Fibroblast of gingiva (primary cell): ENCODE results near the gene EFCC1.

Experiments used
- DNase-seq: peaks from one replicate; pipeline ENCODE4 v3.0.0-alpha.2; 2011; ENCODE audit warnings: low read depth

Gene EFCC1

DNA sequence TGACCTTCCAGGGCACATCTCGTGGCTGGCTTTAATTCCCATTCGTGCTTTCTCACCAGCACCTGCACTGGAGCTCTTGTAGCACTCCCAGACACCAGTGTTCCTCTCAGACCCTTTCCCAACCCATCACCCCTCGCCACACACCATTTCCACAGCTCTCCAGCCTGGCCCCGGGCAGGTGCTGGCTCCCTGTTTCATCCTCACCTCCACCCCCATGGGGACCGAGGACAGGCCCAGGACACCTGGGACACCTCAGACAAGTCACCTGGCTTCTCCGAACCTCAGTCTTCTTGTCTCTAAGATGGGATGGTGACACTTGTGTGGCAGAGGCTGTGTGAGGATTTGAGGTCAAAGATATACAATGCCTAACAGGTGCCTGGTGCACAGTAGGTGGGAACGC lies 32.0 kb downstream of the EFCC1 start:
- no peak for DNase-seq

DNA sequence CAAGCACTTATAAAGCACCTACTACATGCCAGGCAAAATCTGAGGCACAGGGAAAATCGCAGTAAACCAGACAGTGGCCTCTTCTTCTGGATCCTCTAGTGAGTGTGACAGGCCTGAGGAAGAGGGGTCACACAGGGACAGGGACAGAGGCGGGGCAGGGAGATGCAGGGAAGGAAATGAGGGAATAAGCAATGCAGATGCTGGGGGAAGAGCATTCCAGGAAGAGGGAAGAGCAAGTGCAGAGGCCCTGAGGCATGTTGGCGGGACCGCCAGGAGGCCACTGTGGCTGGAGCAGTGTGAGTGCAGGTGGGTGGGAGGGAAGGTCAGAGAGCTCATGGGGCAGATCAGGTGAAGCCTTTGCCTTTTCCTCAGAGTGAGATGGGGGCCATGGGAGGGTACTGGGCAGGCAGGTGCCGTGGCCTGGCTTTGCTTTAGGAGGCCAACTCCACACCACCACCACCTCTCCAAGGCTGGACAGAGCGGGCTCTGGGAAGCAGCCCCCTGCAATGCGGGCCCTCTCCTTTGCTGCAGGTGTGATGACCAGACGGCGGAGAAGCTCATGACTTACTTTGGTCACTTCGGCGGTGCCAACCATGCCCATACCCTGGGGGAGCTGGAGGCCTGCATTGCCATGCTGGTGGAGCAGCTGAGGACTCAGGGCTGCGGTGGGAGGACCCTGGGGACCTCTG lies 32.7 kb downstream of the EFCC1 start:
- DNase-seq = no peak

DNA sequence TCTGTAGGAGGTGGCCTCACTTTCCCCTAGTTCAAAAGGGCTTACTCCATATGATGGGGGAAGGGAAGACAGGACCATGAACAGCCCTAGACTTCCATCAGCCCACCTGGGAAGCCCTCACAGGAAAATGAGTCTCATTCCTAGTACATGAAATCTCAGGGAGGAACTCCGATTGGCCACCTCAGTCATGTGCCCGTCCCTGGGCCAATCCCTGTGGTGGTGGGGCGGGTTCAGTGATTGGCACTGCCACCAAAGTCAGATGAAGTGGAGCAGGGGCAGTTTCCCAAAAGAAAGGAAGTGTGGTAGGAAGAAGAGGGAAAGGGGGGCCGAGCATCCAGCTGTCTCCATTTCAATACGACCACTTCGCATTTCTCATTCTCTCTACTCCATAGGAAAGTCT lies 33.5 kb downstream of the EFCC1 start:
- DNase-seq = no peak

DNA sequence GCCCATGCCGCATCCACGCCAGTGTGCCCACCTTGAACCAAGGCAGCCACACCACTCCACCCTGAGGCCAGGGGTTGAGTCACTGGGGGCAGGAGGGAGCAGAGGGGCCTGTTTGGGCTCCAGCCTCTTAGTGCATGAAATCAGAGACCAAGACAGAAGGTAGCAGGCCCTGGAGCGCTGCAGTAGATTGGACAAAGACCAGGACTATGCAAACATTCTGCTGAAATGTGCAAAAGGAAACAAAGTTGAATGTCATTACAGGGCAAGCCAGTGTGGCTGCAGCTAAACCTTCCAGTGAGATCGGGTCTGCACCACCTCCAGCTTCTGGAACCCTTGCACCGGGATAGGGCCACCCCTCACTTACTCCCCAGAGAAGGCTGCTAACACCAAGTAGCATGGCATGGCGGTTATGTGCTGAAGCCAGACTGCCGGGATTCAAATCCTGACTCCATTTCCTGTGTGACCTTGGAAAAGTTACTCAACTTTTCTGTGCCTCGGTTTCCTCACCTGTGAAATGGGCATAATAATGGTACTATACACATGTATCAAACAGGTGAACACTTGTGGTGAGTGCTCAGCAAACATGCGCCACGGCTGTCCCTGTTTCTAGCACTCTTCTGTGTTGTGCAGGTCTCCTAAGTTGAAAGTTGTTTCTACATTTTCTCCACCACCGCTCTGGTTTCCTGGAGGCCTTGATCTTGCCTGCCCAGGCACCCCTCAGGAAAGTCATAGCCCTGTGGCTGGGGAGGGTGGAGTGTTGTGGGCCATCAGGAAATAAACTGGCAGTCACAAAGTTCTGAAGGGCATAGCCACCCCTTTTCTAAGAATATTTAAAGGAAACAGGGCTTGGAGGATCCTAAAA lies 34.5 kb downstream of the EFCC1 start:
- no peak for DNase-seq

DNA sequence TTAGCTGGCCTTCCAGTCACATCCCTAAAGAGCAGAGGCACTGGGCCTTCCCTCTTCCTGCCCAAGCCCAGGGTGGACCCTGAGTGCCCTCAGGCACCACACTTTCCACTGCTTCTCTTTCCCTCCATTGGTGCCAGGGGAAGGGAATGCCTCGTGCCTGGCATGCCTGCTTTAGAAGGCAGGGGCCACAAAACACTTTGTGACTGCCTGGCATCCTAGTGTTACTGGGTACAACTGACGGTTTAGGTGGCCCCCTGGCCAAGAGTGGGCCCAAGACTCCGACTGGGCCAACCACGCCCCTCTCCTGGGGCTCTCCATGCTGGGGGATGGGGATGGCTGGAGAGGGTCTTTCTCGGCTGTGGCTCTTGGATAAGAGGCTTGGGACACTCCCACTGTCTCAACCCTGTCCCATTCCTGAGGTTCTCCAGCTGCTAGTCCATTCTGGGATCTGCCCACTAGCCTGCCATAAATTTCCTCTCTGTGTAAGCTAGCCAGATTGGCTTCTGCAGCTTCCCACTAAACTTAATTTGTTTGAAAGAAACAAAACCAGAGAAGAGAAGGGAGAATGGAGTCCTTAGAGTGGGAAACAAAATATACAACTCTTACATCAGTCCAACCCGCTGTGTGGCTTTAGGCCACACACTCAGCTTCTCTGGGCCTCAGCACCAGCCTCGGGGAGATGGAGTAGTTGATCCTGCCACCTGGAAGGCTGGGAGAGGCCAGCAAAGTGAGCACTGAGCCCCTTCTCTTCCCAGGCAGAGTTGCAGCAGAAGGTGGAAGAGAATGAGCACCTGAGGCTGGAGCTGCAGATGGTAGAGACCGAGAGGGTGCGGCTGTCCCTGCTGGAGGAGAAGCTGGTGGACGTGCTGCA lies 35.4 kb downstream of the EFCC1 start:
- no peak for DNase-seq

- DNase-seq = no peak
These were observed 36.0 kb downstream of the EFCC1 start for GRCh38 chr3:129037093-129037419.

DNA sequence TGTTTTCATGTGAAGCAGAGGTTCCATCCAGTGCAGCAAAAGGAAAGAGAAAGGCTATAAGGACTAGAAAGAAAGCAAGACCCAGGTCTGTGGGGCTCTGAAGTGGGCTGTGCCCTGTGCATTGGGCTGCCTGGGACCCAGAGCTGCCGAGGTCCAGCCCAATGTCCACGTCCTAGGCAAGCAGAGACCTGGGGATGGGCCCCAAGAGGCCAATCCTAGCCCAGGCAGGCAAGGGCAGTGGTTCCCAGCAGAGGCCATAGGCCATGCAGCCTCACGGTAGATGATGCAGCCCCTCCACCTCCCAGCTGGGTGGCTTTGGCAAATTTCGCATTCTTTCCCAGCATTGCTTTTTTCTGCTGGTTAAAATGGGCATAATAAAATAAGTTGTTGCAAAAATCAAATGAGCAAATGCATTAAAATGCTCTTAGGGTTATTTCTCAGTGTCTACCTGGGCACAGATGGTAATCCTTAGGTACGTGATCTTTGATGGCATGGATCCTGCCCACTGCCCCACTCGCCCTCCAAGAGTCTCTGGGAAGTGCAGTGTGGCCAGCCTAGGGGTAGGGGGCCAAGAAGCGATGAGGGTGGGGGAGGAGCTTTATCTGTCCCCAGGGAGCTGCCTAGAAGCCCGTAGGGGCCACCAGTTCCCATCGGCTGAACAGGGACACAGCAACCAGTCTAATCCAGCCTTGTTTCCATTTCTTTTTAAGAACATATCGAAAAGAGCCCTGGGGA lies 37.2 kb downstream of the EFCC1 start:
- DNase-seq = no peak

DNA sequence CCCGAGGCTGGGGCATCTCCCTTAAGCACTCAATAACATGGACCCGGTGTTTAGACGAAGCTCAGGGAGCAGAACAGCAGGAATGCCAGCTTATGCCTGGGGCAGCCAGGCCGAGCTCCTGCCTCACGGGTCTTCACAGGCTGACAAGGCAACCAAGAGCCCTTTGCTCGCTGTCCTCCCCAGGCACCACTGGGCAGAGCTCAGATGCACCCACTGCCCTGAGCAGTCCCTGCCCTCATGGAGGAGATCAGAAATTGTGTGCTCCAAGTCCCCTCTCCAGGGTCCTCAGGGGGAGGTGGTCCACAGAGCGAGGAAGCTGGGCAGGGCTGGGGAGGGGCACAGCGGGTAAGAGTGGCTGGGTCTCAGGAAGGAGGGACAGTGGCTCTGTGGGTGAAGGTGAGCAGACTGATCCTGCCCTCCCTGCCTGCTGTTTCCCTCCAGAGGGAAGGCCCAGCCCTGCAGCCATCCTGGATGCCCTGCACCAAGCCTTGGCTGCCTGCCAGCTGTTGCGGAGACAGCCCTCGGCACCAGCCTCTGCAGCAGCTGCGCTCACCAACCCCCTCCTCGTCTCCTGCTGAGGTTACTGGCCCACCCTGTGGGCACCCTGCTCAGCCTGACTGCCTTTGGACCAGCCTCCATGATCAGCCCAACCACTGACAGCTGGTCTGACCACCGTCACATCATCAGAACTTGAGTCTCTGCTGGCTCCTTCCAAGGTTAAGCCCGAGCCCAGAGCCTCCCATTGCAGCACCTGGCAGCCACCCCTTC lies 38.4 kb downstream of the EFCC1 start:
- no peak for DNase-seq

GRCh38 chr3:129040039-129040336 lies 38.9 kb downstream of the EFCC1 start:
- DNase-seq = no peak

DNA sequence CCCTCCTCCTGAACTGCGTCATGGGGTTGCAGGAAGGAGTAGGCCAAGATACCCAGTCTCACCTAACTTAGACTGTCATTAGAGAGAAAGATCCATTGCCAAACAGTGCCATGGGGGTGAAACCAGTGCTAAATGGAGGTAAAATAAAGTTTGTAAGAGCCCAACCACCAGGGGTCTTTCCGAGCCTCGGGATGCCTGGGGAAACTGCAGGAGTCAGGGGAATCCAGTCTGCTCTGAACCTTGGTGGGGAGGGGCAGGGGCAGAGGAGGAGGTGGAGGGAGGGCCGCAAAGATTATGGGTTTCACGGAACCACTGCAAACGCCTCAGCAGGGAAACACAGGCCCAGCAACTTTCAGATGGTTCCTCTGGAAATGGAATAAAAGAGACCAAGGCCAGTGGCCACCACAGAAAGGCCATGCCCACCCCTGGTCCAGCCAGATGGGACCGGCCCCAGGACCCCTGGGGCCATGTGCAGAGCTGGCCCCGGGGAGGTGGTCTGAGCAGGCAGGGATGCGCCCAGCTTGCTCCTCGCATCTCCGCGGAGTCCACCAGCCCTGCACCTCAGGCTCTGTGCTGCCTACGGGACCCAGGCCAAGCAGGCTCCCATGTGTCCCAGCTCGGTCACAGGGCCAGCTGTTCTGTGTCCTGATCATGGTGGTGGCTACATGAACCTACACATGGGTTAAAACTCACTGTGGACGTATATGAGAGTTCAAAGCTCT lies 39.6 kb downstream of the EFCC1 start:
- no peak for DNase-seq

- DNase-seq = no peak
These were observed 44.6 kb downstream of the EFCC1 start for GRCh38 chr3:129045675-129046036.

DNA sequence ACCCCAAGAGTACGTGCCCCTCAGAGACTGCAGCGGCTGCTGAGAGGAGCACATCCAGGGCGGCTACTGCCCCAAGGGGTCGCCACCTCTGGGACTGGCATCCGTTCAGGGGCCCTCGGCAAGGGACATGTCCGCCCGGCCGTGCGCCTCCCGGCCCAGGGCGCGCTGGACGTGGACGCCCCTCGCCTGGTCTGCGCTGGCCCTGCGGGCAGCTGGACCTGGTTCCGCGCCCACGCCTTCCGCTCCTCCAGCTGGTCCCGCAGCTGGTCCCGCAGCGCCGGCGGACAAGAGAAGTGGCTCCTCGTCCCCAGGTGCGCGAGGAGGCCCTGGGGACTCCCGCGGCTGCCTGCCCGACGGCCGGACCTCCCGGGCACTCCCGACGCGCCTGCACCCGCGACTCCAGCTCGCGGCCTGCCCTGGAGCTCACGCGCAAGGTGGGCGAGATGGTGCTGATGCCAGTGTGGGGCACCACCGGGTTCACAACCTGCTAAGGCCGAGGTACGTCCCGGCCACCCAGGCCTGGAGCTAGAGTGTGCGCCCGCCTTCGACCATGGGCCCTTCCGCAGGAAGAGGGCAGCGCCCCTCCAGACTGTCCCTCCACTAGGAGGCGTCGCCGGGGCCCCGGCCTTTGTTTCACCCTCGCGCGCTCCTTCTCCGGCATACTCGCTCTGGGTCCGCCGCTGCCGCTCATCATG lies 45.1 kb downstream of the EFCC1 start:
- DNase-seq = no peak

- no peak for DNase-seq
These were observed 45.8 kb downstream of the EFCC1 start for GRCh38 chr3:129046732-129047552.

DNA sequence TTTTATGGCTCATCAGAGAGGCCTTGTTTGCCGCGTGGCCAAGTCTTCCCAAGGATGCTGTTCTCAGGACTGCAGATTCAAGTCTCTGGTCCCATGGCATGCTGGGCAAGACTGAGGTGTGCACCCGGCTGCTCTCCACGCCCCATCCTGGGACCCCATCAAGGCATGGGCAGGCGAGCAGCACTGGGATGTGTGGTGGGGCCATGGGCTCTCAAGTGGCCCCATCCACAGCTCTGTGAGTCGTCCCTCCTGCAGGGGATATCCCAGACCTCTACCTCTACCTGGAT lies 46.4 kb downstream of the EFCC1 start:
- no peak for DNase-seq

DNA sequence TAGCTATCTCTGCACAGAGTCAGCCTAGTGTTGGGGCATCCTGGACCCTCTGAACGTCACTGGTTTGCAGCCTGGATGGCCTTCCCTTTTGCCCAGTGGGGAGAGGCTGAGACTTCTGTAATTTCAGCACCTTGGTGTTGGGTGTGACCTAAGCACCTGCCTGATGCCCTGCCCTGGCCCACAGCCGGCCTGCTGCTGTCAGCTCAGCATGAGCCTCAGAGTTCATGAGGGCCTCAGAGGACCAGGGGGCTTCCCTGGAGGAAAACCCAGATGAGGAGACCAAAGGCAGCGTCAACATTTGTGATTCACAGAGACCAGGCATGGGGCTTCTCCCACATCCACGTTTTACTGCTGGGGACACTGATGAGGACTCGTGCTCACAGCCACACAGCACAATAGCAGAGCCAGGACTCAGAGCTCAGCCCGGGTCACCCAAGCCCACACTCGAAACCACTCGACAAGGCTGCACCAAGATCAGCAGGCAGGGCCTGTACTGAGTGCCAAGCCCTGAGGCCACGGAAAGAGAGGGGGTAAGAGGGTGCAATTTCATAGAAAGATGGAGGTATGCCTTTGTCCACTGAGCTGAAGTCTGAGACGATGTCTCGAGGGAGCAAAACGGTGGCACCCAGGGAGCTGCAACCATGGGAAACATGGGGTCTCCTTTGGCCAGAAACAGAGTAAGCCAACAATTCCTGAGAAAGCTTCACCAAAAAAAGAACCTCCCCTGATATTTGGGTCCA lies 49.6 kb downstream of the EFCC1 start:
- DNase-seq = no peak

DNA sequence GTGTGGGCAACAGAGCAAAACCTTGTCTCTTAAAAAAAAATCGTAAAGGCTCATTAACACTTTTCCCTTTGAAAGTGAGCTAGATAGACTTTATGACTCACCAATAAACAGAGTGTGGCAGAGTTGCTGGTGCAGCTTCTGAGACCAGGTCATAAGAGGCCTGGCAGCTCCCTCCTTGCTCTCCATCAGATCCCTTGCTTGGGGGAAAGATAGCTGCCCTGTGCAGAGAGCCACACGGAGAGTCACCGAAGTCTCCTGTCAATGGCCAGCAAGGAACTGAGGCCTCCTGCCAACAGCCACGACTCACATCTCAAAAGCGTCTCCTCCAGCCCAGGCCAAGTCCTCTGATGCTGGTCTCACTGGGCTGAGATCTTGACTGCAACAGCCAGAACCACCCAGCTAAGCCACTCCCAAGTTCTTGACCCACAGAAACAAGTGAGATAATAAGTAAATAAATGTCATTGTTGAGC lies 50.8 kb downstream of the EFCC1 start:
- no peak for DNase-seq

DNA sequence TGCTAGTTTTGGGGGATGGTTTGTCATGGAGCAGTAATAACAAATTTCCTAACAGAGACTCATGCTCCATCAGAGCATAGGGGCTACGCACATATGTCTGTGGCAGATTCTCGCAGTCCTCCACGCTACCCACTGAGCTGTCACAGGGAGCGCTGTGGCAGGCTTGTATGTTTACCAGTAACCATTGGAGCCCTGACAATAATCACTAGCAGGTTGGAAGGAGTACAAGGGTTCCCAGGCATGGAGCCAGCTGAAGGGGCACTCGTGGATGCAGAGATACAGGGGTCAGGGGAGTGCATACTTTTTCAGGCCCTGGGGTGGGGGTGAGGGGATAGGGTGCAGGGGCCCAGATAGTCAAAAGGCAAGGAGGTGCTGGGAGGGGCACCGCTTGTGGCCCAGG lies 51.6 kb downstream of the EFCC1 start:
- DNase-seq = no peak

- DNase-seq = no peak
These were observed 53.6 kb downstream of the EFCC1 start for GRCh38 chr3:129054605-129055104.
